Neural cell (in vitro differentiated cells): ENCODE results near the gene KCNH5. TPM values are rescaled to one million over a fixed set of nuclear protein-coding genes. Genes with fewer than 3 reads are reported as not detected.

Experiments used
- H2AFZ ChIP-seq: fragments of 200-600, 300-800 bp; sonication (generic), shearing (Covaris generic); 2 replicates; pipeline ENCODE4 v1.6.0; 2014; ENCODE audit warnings: low read depth, mild to moderate bottlenecking, antibody characterized with exemption, low read length, moderate library complexity
- H3F3A ChIP-seq: fragments of 200-600 bp; shearing (Covaris generic); 2 replicates; pipeline ENCODE4 v1.6.1; 2016; ENCODE audit warnings: mild to moderate bottlenecking, moderate library complexity, mixed read lengths, antibody characterized with exemption, low read length; ENCODE audit not compliant: insufficient read depth, poor library complexity, severe bottlenecking
- H3K27ac ChIP-seq: fragments of 200-600, 300-800 bp; sonication (generic), shearing (Covaris generic); 2 replicates; pipeline ENCODE4 v1.5.1; 2014; ENCODE audit warnings: mild to moderate bottlenecking, low read length, moderate library complexity
- H3K27me3 ChIP-seq: fragments of 300-800, 200-600 bp; sonication (generic), shearing (Covaris generic); 2 replicates; pipeline ENCODE4 v1.6.0; 2014; ENCODE audit warnings: mild to moderate bottlenecking, low read depth, low read length, moderate library complexity; ENCODE audit not compliant: insufficient read depth
- H3K36me3 ChIP-seq: fragments of 300-800, 200-600 bp; sonication (generic), shearing (Covaris generic); 2 replicates; pipeline ENCODE4 v1.5.1; 2014; ENCODE audit warnings: mild to moderate bottlenecking, antibody characterized with exemption, low read length, moderate library complexity; ENCODE audit not compliant: insufficient read depth
- H3K4me2 ChIP-seq: fragments of 300-800, 200-600 bp; sonication (generic), shearing (Covaris generic); 2 replicates; pipeline ENCODE4 v1.6.0; 2014; ENCODE audit warnings: mild to moderate bottlenecking, low read length
- H3K4me3 ChIP-seq: fragments of 300-800, 200-600 bp; sonication (generic), shearing (Covaris generic); 2 replicates; pipeline ENCODE4 v1.5.1; 2014; ENCODE audit warnings: mild to moderate bottlenecking, low read length, moderate library complexity
- H3K79me2 ChIP-seq: fragments of 200-600 bp; shearing (Covaris generic); replicated peaks from 2 replicates; pipeline ENCODE4 v1.6.0; 2014; ENCODE audit warnings: mild to moderate bottlenecking, low read length, moderate library complexity; ENCODE audit not compliant: insufficient read depth
- H3K9ac ChIP-seq: fragments of 300-800, 200-600 bp; sonication (generic), shearing (Covaris generic); 2 replicates; pipeline ENCODE4 v1.6.1; 2016; ENCODE audit warnings: mild to moderate bottlenecking, low read length, mixed read lengths
- H3K9me2 ChIP-seq: fragments of 200-600 bp; shearing (Covaris generic); 2 replicates; pipeline ENCODE4 v1.6.1; 2016; ENCODE audit warnings: mild to moderate bottlenecking, low read length, mixed read lengths; ENCODE audit not compliant: insufficient read depth
- H3K9me3 ChIP-seq: fragments of 200-600, 300-800 bp; sonication (generic), shearing (Covaris generic); 2 replicates; pipeline ENCODE4 v1.6.1; 2016; ENCODE audit warnings: mild to moderate bottlenecking, mixed run types, low read length, moderate library complexity, mixed read lengths
- H4K20me1 ChIP-seq: fragments of 200-600 bp; shearing (Covaris generic); 2 replicates; pipeline ENCODE4 v1.6.1; 2016; ENCODE audit warnings: mild to moderate bottlenecking, mixed run types; ENCODE audit not compliant: insufficient read depth
- EZH2 ChIP-seq: fragments of 200-600, 300-800 bp; shearing (Covaris generic), sonication (generic); IDR thresholded peaks from 2 replicates; pipeline ENCODE4 v1.6.1; 2014; ENCODE audit warnings: antibody characterized with exemption, low read length, borderline replicate concordance, mild to moderate bottlenecking; ENCODE audit not compliant: insufficient read depth, poor library complexity, severe bottlenecking
- MXI1 ChIP-seq: fragments of 450-650 bp; conservative IDR thresholded peaks from 2 replicates; pipeline ENCODE4 v1.6.1; 2014; ENCODE audit warnings: antibody characterized with exemption, mild to moderate bottlenecking; ENCODE audit not compliant: poor library complexity, severe bottlenecking
- POLR2AphosphoS5 ChIP-seq: IDR thresholded peaks from 2 replicates; pipeline ENCODE4 v1.6.1; 2012
- RAD21 ChIP-seq: fragments of 450-650 bp; conservative IDR thresholded peaks from 2 replicates; pipeline ENCODE4 v1.6.1; 2014; ENCODE audit warnings: antibody characterized with exemption, mild to moderate bottlenecking, moderate library complexity
- SMC3 ChIP-seq: fragments of 450-650 bp; conservative IDR thresholded peaks from 2 replicates; pipeline ENCODE4 v1.6.1; 2014; ENCODE audit warnings: antibody characterized with exemption, mild to moderate bottlenecking, moderate library complexity; ENCODE audit not compliant: poor library complexity
- polyA plus RNA-seq: library from polyadenylated mRNA; depleted of rRNA; stranded (reverse); fragments of >200 nt; gene quantifications from 2 replicates; pipeline ENCODE4 v1.2.3, GENCODE V29; 2014
- TF ChIP-seq, protein P1 (sequence below): fragments of 450-650 bp; IDR thresholded peaks from 2 replicates; pipeline ENCODE4 v1.5.1; 2014; ENCODE audit warnings: antibody characterized with exemption, mild to moderate bottlenecking, moderate library complexity; ENCODE audit not compliant: poor library complexity, severe bottlenecking
- TF ChIP-seq, protein P2 (sequence below): IDR thresholded peaks from 2 replicates; pipeline ENCODE4 v1.6.1; 2012; ENCODE audit warnings: borderline replicate concordance

Gene KCNH5
- polyA plus RNA-seq, 1 donor from 2014 or later, result 0.95 TPM

DNA sequence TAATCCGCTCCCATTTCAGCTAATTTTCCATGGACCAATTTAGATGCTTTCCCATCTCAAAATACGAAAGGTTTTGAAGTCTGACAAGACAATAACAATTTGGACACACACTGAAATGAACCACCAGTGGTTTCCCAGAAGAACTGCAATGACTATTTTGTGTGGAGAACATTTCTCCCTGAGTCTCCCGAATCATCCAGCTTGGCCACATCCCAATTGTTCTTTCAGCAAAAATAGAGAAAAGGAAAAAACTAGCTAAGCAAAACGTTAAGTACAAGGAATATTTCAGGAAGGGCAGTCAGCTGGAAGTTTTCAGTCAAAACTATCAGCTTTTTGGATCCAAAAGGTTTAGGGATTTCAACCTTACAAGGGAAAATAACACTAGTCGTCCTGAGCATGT is 390.6 kb downstream of the KCNH5 start:
- no peaks in the 10 kb centered on the region for H3K9me2 ChIP-seq
- H3K79me2 ChIP-seq, result no peaks in the 10 kb centered on the region
- no peak overlapping the region for H3K27ac ChIP-seq
- H3K4me2 ChIP-seq, result no peak overlapping the region
- no peaks in the 10 kb centered on the region for H3F3A ChIP-seq
- no peak overlapping the region for H3K9ac ChIP-seq
- H3K4me3 ChIP-seq, result no peak overlapping the region
- H3K27me3 ChIP-seq, result no peaks in the 10 kb centered on the region
- no peaks in the 10 kb centered on the region for H3K9me3 ChIP-seq
- TF ChIP-seq, protein P1, sequence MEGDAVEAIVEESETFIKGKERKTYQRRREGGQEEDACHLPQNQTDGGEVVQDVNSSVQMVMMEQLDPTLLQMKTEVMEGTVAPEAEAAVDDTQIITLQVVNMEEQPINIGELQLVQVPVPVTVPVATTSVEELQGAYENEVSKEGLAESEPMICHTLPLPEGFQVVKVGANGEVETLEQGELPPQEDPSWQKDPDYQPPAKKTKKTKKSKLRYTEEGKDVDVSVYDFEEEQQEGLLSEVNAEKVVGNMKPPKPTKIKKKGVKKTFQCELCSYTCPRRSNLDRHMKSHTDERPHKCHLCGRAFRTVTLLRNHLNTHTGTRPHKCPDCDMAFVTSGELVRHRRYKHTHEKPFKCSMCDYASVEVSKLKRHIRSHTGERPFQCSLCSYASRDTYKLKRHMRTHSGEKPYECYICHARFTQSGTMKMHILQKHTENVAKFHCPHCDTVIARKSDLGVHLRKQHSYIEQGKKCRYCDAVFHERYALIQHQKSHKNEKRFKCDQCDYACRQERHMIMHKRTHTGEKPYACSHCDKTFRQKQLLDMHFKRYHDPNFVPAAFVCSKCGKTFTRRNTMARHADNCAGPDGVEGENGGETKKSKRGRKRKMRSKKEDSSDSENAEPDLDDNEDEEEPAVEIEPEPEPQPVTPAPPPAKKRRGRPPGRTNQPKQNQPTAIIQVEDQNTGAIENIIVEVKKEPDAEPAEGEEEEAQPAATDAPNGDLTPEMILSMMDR, result no peak
- TF ChIP-seq SMC3 (no peak), EZH2 (no peak), MXI1 (no peak), RAD21 (no peak), POLR2AphosphoS5 (no peak)
- TF ChIP-seq, protein P2, sequence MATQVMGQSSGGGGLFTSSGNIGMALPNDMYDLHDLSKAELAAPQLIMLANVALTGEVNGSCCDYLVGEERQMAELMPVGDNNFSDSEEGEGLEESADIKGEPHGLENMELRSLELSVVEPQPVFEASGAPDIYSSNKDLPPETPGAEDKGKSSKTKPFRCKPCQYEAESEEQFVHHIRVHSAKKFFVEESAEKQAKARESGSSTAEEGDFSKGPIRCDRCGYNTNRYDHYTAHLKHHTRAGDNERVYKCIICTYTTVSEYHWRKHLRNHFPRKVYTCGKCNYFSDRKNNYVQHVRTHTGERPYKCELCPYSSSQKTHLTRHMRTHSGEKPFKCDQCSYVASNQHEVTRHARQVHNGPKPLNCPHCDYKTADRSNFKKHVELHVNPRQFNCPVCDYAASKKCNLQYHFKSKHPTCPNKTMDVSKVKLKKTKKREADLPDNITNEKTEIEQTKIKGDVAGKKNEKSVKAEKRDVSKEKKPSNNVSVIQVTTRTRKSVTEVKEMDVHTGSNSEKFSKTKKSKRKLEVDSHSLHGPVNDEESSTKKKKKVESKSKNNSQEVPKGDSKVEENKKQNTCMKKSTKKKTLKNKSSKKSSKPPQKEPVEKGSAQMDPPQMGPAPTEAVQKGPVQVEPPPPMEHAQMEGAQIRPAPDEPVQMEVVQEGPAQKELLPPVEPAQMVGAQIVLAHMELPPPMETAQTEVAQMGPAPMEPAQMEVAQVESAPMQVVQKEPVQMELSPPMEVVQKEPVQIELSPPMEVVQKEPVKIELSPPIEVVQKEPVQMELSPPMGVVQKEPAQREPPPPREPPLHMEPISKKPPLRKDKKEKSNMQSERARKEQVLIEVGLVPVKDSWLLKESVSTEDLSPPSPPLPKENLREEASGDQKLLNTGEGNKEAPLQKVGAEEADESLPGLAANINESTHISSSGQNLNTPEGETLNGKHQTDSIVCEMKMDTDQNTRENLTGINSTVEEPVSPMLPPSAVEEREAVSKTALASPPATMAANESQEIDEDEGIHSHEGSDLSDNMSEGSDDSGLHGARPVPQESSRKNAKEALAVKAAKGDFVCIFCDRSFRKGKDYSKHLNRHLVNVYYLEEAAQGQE, result no peak
- H4K20me1 ChIP-seq, result no peaks in the 10 kb centered on the region
- H3K36me3 ChIP-seq, result no peaks in the 10 kb centered on the region
- H2AFZ ChIP-seq, result no peak overlapping the region

Other genes with a start within 250 kb of the KCNH5 start
- gene RHOJ, start 159.0 kb upstream of the KCNH5 start, polyA plus RNA-seq, result 0.10 TPM in 1 of 2 replicates, not detected in the other